HepG2 (cell line): ENCODE measurements around the gene SYNGAP1.

Experiments used
- POLR2A ChIP-seq, 2 experiments: IDR thresholded peaks; 2 replicates each; pipeline ENCODE4 v1.6.1; 2011; ENCODE audit warnings: low read depth in 2 of 2, low read length in 2 of 2, mild to moderate bottlenecking in 1 of 2, moderate library complexity in 1 of 2; ENCODE audit not compliant: insufficient read depth in 1 of 2
- POLR2AphosphoS5 ChIP-seq: IDR thresholded peaks from 2 replicates; pipeline ENCODE4 v1.6.1; 2012; ENCODE audit warnings: low read depth, low read length
- TARDBP ChIP-seq: sonication (generic); formaldehyde crosslinking; IDR thresholded peaks from 2 replicates; pipeline ENCODE4 v1.8.0; 2022; ENCODE audit warnings: mild to moderate bottlenecking, missing genetic modification reagents
- ZNF572 ChIP-seq: sonication (generic); formaldehyde crosslinking; IDR thresholded peaks from 2 replicates; pipeline ENCODE4 v1.5.1; 2020; ENCODE audit warnings: mild to moderate bottlenecking, missing genetic modification reagents
- ZNF891 ChIP-seq: sonication (generic); formaldehyde crosslinking; IDR thresholded peaks from 2 replicates; pipeline ENCODE4 v1.5.0; 2020; ENCODE audit warnings: mild to moderate bottlenecking, missing genetic modification reagents

- TF ChIP-seq POLR2AphosphoS5, result no peak
- TF ChIP-seq ZNF572 (CRISPR knock-in tag), result no peak
- TF ChIP-seq TARDBP (CRISPR knock-in tag), result no peak
- no peak for TF ChIP-seq ZNF891 (CRISPR knock-in tag)
- TF ChIP-seq POLR2A (IDR thresholded peaks at IDR 0.05; ENCODE audit: insufficient read depth in 1 of 2, low read depth in 2 of 2, low read length in 2 of 2), result no peak
These were observed 1.1 kb upstream of the SYNGAP1 start for GRCh38 chr6:33418690-33419291.
